Smooth muscle cell (in vitro differentiated cells): Measurements from ENCODE around the gene MCL1. TPM values are rescaled to one million over a fixed set of nuclear protein-coding genes. Genes with fewer than 3 reads are reported as not detected.

Experiments
- DNase-seq: peaks from one replicate; lab custom pipeline; 2025; ENCODE audit not compliant: unreplicated experiment; lab: John Stamatoyannopoulos, UW
- H2AFZ ChIP-seq: fragments of 200-600 bp; sonication (generic); 2 replicates; pipeline ENCODE4 v1.6.0; 2016; ENCODE audit warnings: antibody characterized with exemption, low read depth, mild to moderate bottlenecking
- H3F3A ChIP-seq: fragments of 200-600 bp; sonication (generic); 2 replicates; pipeline ENCODE4 v1.6.0; 2017; ENCODE audit warnings: antibody characterized with exemption, low read depth
- H3K27ac ChIP-seq: fragments of 200-600 bp; sonication (generic); 2 replicates; pipeline ENCODE4 v1.5.1; 2016; ENCODE audit warnings: low read depth, mild to moderate bottlenecking
- H3K27me3 ChIP-seq: fragments of 200-600 bp; sonication (generic); 2 replicates; pipeline ENCODE4 v1.6.1; 2016; ENCODE audit warnings: low read depth, mild to moderate bottlenecking
- H3K36me3 ChIP-seq: fragments of 200-600 bp; sonication (generic); 2 replicates; pipeline ENCODE4 v1.5.1; 2016; ENCODE audit warnings: low read depth
- H3K4me1 ChIP-seq: fragments of 200-600 bp; sonication (generic); 2 replicates; pipeline ENCODE4 v1.5.1; 2016; ENCODE audit warnings: low read depth
- H3K4me2 ChIP-seq: fragments of 200-600 bp; sonication (generic); 2 replicates; pipeline ENCODE4 v1.6.0; 2016; ENCODE audit warnings: mild to moderate bottlenecking
- H3K4me3 ChIP-seq: fragments of 200-600 bp; sonication (generic); 2 replicates; pipeline ENCODE4 v1.5.1; 2016; ENCODE audit warnings: mild to moderate bottlenecking
- H3K79me2 ChIP-seq: fragments of 200-600 bp; sonication (generic); 2 replicates; pipeline ENCODE4 v1.6.0; 2016; ENCODE audit warnings: low read depth, mild to moderate bottlenecking
- H3K9ac ChIP-seq: fragments of 200-600 bp; sonication (generic); 2 replicates; pipeline ENCODE4 v1.6.0; 2016; ENCODE audit warnings: low read depth
- H3K9me3 ChIP-seq: fragments of 200-600 bp; sonication (generic); replicated peaks from 2 replicates; pipeline ENCODE4 v1.5.1; 2016; ENCODE audit warnings: low read depth
- H4K20me1 ChIP-seq: fragments of 200-600 bp; sonication (generic); 2 replicates; pipeline ENCODE4 v1.6.0; 2016; ENCODE audit warnings: low read depth
- WGBS: methylation state at CpG from one replicate; pipeline ENCODE4 v1.1.7; 2016; ENCODE audit warnings: low lambda C conversion rate; 5-methylcytosine and 5-hydroxymethylcytosine counted together
- polyA plus RNA-seq: library from polyadenylated mRNA; unstranded; fragments of >200 nt; fragmentation: Nextera tagmentation; extraction: Ambion mirVana; gene quantifications from 2 replicates; pipeline ENCODE4 v1.2.1, GENCODE V29; 2016
- total RNA-seq: library from RNA; depleted of rRNA; stranded (reverse); fragments of >200 nt; gene quantifications from 2 replicates; pipeline ENCODE4 v1.2.3, GENCODE V29; 2014
- TF ChIP-seq, protein P1 (sequence below): fragments of 200-600 bp; sonication (generic); IDR thresholded peaks from 2 replicates; pipeline ENCODE4 v1.5.1; 2017; ENCODE audit warnings: borderline replicate concordance, mild to moderate bottlenecking, antibody characterized with exemption; ENCODE audit not compliant: insufficient read depth, poor library complexity, severe bottlenecking

Gene MCL1
- total and polyA plus RNA-seq, 2 experiments from 2014 or later: 224 to 519 TPM

DNA sequence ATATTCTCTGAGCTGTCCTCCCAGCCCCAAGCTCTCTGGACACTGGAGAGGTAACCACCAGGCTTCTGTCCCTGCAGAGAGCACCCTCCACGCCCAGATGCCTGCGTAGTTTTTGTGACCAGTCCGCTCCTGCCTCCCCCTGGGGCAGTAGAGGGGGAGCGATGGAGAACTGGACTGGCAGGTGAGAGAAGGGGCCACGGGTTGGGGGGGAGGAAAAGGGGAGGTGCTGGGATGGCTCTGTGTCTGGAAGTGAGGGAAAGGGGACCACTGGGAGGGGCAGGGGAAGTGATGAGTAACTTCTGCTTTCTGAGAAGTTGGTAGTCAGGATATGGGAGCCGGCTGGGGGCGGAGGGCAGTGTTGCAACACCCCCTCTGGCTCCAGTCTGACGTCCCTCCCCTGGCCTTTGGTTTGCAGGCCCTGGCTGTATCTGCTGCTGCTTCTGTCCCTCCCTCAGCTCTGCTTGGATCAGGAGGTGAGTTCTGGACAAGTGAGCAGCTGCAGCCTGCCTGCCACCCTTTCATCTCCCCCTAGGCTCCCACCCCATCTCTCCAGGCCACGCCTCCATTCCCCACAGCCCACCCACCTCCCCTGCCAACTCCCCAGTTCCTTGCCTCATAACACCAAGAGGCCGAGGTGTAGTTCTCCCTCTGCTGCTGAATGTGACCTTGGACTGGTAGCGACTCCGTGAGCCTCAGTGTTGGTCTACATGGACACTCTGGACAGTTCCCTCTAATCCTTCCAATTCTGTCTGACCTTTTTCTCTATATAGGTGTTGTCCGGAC is 27.1 kb downstream of the MCL1 start:
- Histone ChIP-seq H3K27ac (peak overlapping the region; percentile 83), H3K36me3 (no peaks in the 10 kb centered on the region), H3K4me1 (peaks cover 7% of the 10 kb centered on the region), H3K79me2 (no peaks in the 10 kb centered on the region), H3K27me3 (no peaks in the 10 kb centered on the region), H2AFZ (no peak overlapping the region), H3K9me3 (no peaks in the 10 kb centered on the region), H3K4me3 (no peak overlapping the region), H3F3A (peaks cover 29% of the 10 kb centered on the region), H3K4me2 (peak overlapping the region; percentile 78), H3K9ac (no peak overlapping the region), H4K20me1 (no peaks in the 10 kb centered on the region)
- DNase-seq: peak; percentile 33
- WGBS: 49% methylated on average over 11 of the region's 13 CpGs
- TF ChIP-seq, protein P1, sequence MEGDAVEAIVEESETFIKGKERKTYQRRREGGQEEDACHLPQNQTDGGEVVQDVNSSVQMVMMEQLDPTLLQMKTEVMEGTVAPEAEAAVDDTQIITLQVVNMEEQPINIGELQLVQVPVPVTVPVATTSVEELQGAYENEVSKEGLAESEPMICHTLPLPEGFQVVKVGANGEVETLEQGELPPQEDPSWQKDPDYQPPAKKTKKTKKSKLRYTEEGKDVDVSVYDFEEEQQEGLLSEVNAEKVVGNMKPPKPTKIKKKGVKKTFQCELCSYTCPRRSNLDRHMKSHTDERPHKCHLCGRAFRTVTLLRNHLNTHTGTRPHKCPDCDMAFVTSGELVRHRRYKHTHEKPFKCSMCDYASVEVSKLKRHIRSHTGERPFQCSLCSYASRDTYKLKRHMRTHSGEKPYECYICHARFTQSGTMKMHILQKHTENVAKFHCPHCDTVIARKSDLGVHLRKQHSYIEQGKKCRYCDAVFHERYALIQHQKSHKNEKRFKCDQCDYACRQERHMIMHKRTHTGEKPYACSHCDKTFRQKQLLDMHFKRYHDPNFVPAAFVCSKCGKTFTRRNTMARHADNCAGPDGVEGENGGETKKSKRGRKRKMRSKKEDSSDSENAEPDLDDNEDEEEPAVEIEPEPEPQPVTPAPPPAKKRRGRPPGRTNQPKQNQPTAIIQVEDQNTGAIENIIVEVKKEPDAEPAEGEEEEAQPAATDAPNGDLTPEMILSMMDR: no peak

DNA sequence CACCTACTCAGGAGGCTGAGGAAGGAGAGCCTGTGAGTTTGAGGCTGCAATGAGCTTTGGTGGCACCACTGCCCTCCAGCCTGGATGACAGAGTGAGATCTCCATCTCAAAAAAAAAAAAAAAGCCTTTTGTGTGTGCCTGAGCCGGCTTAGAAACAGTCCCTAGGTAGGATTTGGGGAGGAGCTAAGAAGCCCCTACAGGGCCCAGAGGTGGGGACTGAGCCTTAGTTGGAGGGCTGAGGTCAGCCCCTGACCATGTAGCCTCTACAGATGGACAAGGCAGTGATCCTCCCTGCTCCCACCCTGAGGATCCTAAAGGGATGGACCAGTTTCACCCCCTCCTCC is 27.7 kb downstream of the MCL1 start:
- H3K79me2 ChIP-seq: no peaks in the 10 kb centered on the region
- TF ChIP-seq, protein P1: no peak
- peak overlapping the region; percentile 51 for H3K27ac ChIP-seq
- no peaks in the 10 kb centered on the region for H3K36me3 ChIP-seq
- 20% methylated on average over 1 of the region's 1 CpG for WGBS
- H3K9ac ChIP-seq: no peak overlapping the region
- H4K20me1 ChIP-seq: no peaks in the 10 kb centered on the region
- H3K27me3 ChIP-seq: no peaks in the 10 kb centered on the region
- H3K4me1 ChIP-seq: peaks cover 7% of the 10 kb centered on the region
- H2AFZ ChIP-seq: no peak overlapping the region
- no peaks in the 10 kb centered on the region for H3K9me3 ChIP-seq
- H3K4me3 ChIP-seq: no peak overlapping the region
- peak overlapping the region; percentile 8 for H3K4me2 ChIP-seq
- DNase-seq: no peak
- peaks cover 29% of the 10 kb centered on the region for H3F3A ChIP-seq

DNA sequence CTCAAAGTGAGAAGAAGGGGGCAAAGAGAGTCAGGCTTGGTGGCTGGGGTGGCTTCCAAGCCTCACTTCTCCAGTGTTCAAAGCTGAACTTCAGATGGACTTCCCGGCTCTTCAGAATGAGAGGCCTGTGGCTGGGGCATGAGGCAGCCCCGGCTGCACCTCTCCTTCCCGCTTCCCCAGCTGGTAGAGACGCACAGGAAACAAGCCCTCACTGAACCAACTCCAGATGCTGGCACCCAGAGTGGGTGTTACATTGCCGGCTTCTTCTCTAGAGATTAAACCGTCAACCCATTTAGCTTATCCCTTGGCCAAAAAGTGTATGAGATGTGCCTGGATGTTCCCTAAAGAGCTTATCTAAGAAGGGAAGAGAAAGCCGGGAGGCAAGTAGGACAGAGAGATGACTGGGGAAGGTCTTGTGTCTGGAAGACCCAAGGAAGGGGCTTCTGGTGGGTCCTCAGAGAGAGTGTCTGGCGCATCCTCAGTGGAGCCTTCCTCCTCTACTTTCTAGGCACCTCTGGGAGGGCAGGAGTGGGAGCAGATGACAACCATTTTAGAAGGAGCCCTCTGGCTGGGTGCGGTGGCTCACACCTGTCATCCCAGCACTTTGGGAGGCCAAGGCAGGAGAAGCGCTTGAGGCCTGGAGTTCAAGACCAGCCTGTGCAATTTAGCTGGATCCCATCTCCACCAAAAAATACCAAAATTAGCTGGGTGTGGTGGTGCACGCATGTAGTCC is 28.2 kb downstream of the MCL1 start:
- Histone ChIP-seq H3F3A (peaks cover 29% of the 10 kb centered on the region), H3K4me2 (no peak overlapping the region), H3K4me1 (peaks cover 7% of the 10 kb centered on the region), H3K27ac (peak overlapping the region; percentile 51), H3K4me3 (no peak overlapping the region), H4K20me1 (no peaks in the 10 kb centered on the region), H3K36me3 (no peaks in the 10 kb centered on the region), H3K9me3 (no peaks in the 10 kb centered on the region), H3K27me3 (no peaks in the 10 kb centered on the region), H2AFZ (no peak overlapping the region), H3K79me2 (no peaks in the 10 kb centered on the region), H3K9ac (no peak overlapping the region)
- no peak for DNase-seq
- WGBS: 89% methylated on average over 11 of the region's 11 CpGs
- TF ChIP-seq, protein P1: no peak
